HepG2 (cell line): ENCODE results near the gene C9orf85. TPM values are rescaled to one million over a fixed set of nuclear protein-coding genes. Genes with fewer than 3 reads are reported as not detected.

ENCODE experiments used
- CSRNP1 ChIP-seq: sonication (generic); formaldehyde crosslinking; IDR thresholded peaks from 2 replicates; pipeline ENCODE4 v1.8.1; 2023; ENCODE audit warnings: mild to moderate bottlenecking, missing genetic modification reagents
- FOXP4 ChIP-seq: sonication (generic); formaldehyde crosslinking; IDR thresholded peaks from 2 replicates; pipeline ENCODE4 v1.4.0; 2020; ENCODE audit warnings: missing genetic modification reagents
- HES4 ChIP-seq: sonication (generic); formaldehyde crosslinking; IDR thresholded peaks from 2 replicates; pipeline ENCODE4 v1.9.0; 2021; ENCODE audit warnings: mild to moderate bottlenecking, missing genetic modification reagents, borderline replicate concordance
- KMT2B ChIP-seq: IDR thresholded peaks from 2 replicates; pipeline ENCODE4 v1.6.1; 2016; ENCODE audit warnings: missing genetic modification reagents, missing compliant biosample characterization
- TMF1 ChIP-seq: sonication (generic); formaldehyde crosslinking; IDR thresholded peaks from 2 replicates; pipeline ENCODE4 v1.8.1; 2022; ENCODE audit warnings: low read depth, missing genetic modification reagents
- TSC22D2 ChIP-seq: sonication (generic); formaldehyde crosslinking; IDR thresholded peaks from 2 replicates; pipeline ENCODE4 v1.5.1; 2020; ENCODE audit warnings: missing genetic modification reagents, mild to moderate bottlenecking, borderline replicate concordance
- ZNF430 ChIP-seq: sonication (generic); formaldehyde crosslinking; IDR thresholded peaks from 2 replicates; pipeline ENCODE4 v1.9.0; 2021; ENCODE audit warnings: mild to moderate bottlenecking, missing genetic modification reagents
- ZNF784 ChIP-seq: sonication (generic); formaldehyde crosslinking; IDR thresholded peaks from 2 replicates; pipeline ENCODE4 v1.5.1; 2020; ENCODE audit warnings: missing genetic modification reagents, mild to moderate bottlenecking, borderline replicate concordance
- polyA plus RNA-seq, 8 experiments: library from polyadenylated mRNA; depleted of rRNA in 3 of 8; stranded (reverse) in 7 of 8; unstranded in 1 of 8; fragments of >200 nt; fragmentation: Illumina TruSeq in 4 of 8; extraction: Trizol in 4 of 8; gene quantifications; 2 replicates each; pipeline versions ENCODE4 v1.2.1 to v1.2.3, GENCODE V29; 2011 to 2016; ENCODE audit warnings: low read depth in 4 of 8, missing spikeins in 1 of 8, mixed read lengths in 1 of 8; ENCODE audit not compliant: insufficient read depth in 1 of 8
- total RNA-seq, 5 experiments: library from RNA; depleted of rRNA; stranded (reverse); fragments of >200 nt; fragmentation: Illumina TruSeq; extraction: Trizol; gene quantifications; 2 replicates each; pipeline ENCODE4 v1.2.3, GENCODE V29; 2016; ENCODE audit warnings: low read depth in 1 of 5
- TF ChIP-seq, protein P1 (sequence below): sonication (generic); formaldehyde crosslinking; IDR thresholded peaks from 2 replicates; pipeline ENCODE4 v1.4.0; 2020; ENCODE audit warnings: missing genetic modification reagents
- TF ChIP-seq, protein P2 (sequence below): conservative IDR thresholded peaks from 2 replicates; pipeline ENCODE4 v1.6.1; 2018; ENCODE audit warnings: missing genetic modification reagents
- TF ChIP-seq, protein P3 (sequence below): sonication (generic); formaldehyde crosslinking; IDR thresholded peaks from 2 replicates; pipeline ENCODE4 v1.8.0; 2022; ENCODE audit warnings: mild to moderate bottlenecking, missing genetic modification reagents, moderate library complexity

Gene C9orf85
- total and polyA plus RNA-seq, 2 of the 13 experiments (the other 11 are each of a cell fraction or from before 2014, with no cell fraction given): 9.9 to 13.9 TPM

- TF ChIP-seq, protein P1, sequence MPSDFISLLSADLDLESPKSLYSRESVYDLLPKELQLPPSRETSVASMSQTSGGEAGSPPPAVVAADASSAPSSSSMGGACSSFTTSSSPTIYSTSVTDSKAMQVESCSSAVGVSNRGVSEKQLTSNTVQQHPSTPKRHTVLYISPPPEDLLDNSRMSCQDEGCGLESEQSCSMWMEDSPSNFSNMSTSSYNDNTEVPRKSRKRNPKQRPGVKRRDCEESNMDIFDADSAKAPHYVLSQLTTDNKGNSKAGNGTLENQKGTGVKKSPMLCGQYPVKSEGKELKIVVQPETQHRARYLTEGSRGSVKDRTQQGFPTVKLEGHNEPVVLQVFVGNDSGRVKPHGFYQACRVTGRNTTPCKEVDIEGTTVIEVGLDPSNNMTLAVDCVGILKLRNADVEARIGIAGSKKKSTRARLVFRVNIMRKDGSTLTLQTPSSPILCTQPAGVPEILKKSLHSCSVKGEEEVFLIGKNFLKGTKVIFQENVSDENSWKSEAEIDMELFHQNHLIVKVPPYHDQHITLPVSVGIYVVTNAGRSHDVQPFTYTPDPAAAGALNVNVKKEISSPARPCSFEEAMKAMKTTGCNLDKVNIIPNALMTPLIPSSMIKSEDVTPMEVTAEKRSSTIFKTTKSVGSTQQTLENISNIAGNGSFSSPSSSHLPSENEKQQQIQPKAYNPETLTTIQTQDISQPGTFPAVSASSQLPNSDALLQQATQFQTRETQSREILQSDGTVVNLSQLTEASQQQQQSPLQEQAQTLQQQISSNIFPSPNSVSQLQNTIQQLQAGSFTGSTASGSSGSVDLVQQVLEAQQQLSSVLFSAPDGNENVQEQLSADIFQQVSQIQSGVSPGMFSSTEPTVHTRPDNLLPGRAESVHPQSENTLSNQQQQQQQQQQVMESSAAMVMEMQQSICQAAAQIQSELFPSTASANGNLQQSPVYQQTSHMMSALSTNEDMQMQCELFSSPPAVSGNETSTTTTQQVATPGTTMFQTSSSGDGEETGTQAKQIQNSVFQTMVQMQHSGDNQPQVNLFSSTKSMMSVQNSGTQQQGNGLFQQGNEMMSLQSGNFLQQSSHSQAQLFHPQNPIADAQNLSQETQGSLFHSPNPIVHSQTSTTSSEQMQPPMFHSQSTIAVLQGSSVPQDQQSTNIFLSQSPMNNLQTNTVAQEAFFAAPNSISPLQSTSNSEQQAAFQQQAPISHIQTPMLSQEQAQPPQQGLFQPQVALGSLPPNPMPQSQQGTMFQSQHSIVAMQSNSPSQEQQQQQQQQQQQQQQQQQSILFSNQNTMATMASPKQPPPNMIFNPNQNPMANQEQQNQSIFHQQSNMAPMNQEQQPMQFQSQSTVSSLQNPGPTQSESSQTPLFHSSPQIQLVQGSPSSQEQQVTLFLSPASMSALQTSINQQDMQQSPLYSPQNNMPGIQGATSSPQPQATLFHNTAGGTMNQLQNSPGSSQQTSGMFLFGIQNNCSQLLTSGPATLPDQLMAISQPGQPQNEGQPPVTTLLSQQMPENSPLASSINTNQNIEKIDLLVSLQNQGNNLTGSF (CRISPR knock-in tag): no peak; the same call in 1 of the 2 replicates
- TF ChIP-seq CSRNP1 (CRISPR knock-in tag): no peak; the same call in 1 of the 2 replicates
- no peak; the same call in 1 of the 2 replicates for TF ChIP-seq TSC22D2 (CRISPR knock-in tag)
- TF ChIP-seq HES4 (CRISPR knock-in tag): no peak
- TF ChIP-seq ZNF784 (CRISPR knock-in tag): peak; percentile 37; the same call in 1 of the 2 replicates
- peak; percentile 28 for TF ChIP-seq FOXP4 (CRISPR knock-in tag)
- peak; percentile 92; the same call in 1 of the 2 replicates for TF ChIP-seq ZNF430 (CRISPR knock-in tag)
- no peak; the same call in 1 of the 2 replicates for TF ChIP-seq TMF1 (CRISPR knock-in tag)
- TF ChIP-seq, protein P2, sequence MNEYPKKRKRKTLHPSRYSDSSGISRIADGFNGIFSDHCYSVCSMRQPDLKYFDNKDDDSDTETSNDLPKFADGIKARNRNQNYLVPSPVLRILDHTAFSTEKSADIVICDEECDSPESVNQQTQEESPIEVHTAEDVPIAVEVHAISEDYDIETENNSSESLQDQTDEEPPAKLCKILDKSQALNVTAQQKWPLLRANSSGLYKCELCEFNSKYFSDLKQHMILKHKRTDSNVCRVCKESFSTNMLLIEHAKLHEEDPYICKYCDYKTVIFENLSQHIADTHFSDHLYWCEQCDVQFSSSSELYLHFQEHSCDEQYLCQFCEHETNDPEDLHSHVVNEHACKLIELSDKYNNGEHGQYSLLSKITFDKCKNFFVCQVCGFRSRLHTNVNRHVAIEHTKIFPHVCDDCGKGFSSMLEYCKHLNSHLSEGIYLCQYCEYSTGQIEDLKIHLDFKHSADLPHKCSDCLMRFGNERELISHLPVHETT (CRISPR knock-in tag): peak; percentile 98
- TF ChIP-seq, protein P3, sequence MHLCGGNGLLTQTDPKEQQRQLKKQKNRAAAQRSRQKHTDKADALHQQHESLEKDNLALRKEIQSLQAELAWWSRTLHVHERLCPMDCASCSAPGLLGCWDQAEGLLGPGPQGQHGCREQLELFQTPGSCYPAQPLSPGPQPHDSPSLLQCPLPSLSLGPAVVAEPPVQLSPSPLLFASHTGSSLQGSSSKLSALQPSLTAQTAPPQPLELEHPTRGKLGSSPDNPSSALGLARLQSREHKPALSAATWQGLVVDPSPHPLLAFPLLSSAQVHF (CRISPR knock-in tag): 0 out of 2 replicates have a peak, but pooled peaks have one; percentile 36
- TF ChIP-seq KMT2B (CRISPR knock-in tag): peak; percentile 94
Observed at GRCh38 chr9:71911061-71911907, at the start of gene C9orf85, which contains the start of gene ABHD17B (continued).
